ENCODE results near the gene KCNQ1OT1. TPM values are rescaled to one million over a fixed set of nuclear protein-coding genes. Genes with fewer than 3 reads are reported as not detected.

The KCNQ1OT1 gene
- total RNA-seq, 2 donors from 2014 or later = 2.3 to 3.3 TPM

GRCh38 chr11:2559527-2560311, 140.1 kb downstream of the KCNQ1OT1 start:
- no peaks in the 10 kb centered on the region for H3K4me1 ChIP-seq (ENCODE audit: control insufficient read depth in 1 of 2, low read depth in 2 of 2)
- no peaks in the 10 kb centered on the region for H3K27me3 ChIP-seq (replicated peaks; ENCODE audit: insufficient read depth)
- no peak for TF ChIP-seq CTCF (IDR thresholded peaks at IDR 0.05)
- H3K27ac ChIP-seq = no peak overlapping the region
- DNase-seq (ENCODE audit: low spot score) (no peak), ATAC-seq (ENCODE audit: insufficient number of reproducible peaks, low FRiP score, low read depth) (no peak)
- no peaks in the 10 kb centered on the region for H3K9me3 ChIP-seq
- no peak overlapping the region for H3K4me3 ChIP-seq
- no peaks in the 10 kb centered on the region for H3K36me3 ChIP-seq

- no peak for ATAC-seq (ENCODE audit: insufficient number of reproducible peaks, low FRiP score, low read depth)
- Histone ChIP-seq H3K27me3 (replicated peaks; ENCODE audit: insufficient read depth) (no peaks in the 10 kb centered on the region), H3K27ac (no peak overlapping the region), H3K4me1 (ENCODE audit: control insufficient read depth in 1 of 2, low read depth in 2 of 2) (no peaks in the 10 kb centered on the region), H3K4me3 (no peak overlapping the region), H3K9me3 (no peaks in the 10 kb centered on the region), H3K36me3 (no peaks in the 10 kb centered on the region)
- no peak for DNase-seq (ENCODE audit: low spot score)
- TF ChIP-seq CTCF (IDR thresholded peaks at IDR 0.05) = no peak
Observed at GRCh38 chr11:2558861-2559526, 140.8 kb downstream of the KCNQ1OT1 start.

- DNase-seq (ENCODE audit: low spot score) (no peak), ATAC-seq (ENCODE audit: insufficient number of reproducible peaks, low FRiP score, low read depth) (no peak)
- no peak for TF ChIP-seq CTCF (IDR thresholded peaks at IDR 0.05)
- no peaks in the 10 kb centered on the region for H3K36me3 ChIP-seq
- H3K27ac ChIP-seq = no peak overlapping the region
- H3K4me3 ChIP-seq = no peak overlapping the region
- no peaks in the 10 kb centered on the region for H3K9me3 ChIP-seq
- H3K27me3 ChIP-seq (replicated peaks; ENCODE audit: insufficient read depth) = no peaks in the 10 kb centered on the region
- no peaks in the 10 kb centered on the region for H3K4me1 ChIP-seq (ENCODE audit: control insufficient read depth in 1 of 2, low read depth in 2 of 2)
Observed at GRCh38 chr11:2558397-2558796, 141.4 kb downstream of the KCNQ1OT1 start.

Other genes with a start within 250 kb of the KCNQ1OT1 start
- 10 to 100 TPM; 17.1 to 25.0 TPM for gene CDKN1C, start 185.8 kb upstream of the KCNQ1OT1 start, total RNA-seq
- gene PHLDA2, start 229.4 kb upstream of the KCNQ1OT1 start, total RNA-seq = 10 to 100 TPM; 14.4 to 21.3 TPM

Data from thoracic aorta (tissue), 2 donors.